ENCODE measurements around the gene CISD3.

CISD3 gene

GRCh38 chr17:38733282-38733981 is 3.3 kb downstream of the CISD3 start:
- TF ChIP-seq REST (IDR thresholded peaks at IDR 0.05; ENCODE audit: insufficient read depth in 1 of 2, low read depth in 2 of 2, low read length in 2 of 2) (no peak), POLR2AphosphoS5 (IDR thresholded peaks at IDR 0.05; ENCODE audit: low read depth, low read length) (no peak), SIN3A (IDR thresholded peaks at IDR 0.05; ENCODE audit: borderline replicate concordance, insufficient read depth, low read length) (peak; percentile 46; the same call in 1 of the 2 replicates)

- peak; percentile 50; the same call in 1 of the 2 replicates for TF ChIP-seq POLR2AphosphoS5 (IDR thresholded peaks at IDR 0.05; ENCODE audit: low read depth, low read length)
- TF ChIP-seq REST (IDR thresholded peaks at IDR 0.05; ENCODE audit: insufficient read depth in 1 of 2, low read depth in 2 of 2, low read length in 2 of 2) = no peak
Measured at GRCh38 chr17:38733982-38734973, 4.1 kb downstream of the CISD3 start.

DNA sequence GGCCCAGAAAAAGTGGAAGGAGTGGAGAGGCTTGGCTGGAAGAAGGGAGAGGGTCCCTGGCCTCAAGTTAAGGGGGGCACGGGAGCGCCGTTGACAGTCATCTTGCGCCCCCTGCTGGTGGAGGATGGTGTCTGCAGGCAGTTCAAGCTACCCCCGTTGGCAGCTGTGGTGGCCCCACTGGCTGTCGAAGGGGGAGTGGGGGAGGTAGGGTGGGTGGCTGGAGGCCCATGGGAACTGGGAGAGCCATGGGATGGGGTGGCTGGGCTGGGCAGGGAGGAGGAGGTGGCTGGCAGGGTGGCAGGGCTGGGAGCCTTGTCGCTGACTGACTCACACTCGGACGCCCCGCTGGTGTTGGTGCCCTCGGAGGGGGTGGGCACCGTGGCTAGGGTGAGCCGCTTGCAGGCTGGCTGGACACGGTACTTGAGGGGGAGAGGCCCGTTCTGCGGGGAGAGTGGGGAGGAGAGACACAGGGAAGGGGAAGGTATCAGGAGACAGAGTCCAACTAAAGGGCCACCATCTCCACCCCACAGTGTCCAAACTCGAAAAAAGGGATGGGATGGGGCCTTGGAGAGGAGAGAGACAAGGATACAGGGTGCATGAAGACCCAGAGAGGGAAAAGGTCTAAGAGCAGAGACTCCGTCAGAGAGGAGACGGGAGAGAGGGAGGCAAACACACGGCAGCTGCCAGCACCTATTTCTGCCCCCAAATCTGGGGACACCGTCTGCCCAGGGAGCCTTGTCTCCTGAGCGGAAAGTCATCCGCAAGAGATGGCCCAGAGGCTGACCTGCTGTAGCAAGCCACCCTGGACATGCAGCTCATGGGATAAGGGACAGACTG is 5.2 kb downstream of the CISD3 start:
- no peak for TF ChIP-seq POLR2AphosphoS5 (IDR thresholded peaks at IDR 0.05; ENCODE audit: low read depth, low read length)
- no peak for TF ChIP-seq SIN3A (IDR thresholded peaks at IDR 0.05; ENCODE audit: borderline replicate concordance, insufficient read depth, low read length)
- peak; percentile 12 for TF ChIP-seq FOXP2 (optimal IDR thresholded peaks at IDR 0.05; ENCODE audit: borderline replicate concordance, extremely low read depth, extremely low read length, insufficient read depth)
- TF ChIP-seq REST (IDR thresholded peaks at IDR 0.05; ENCODE audit: insufficient read depth in 1 of 2, low read depth in 2 of 2, low read length in 2 of 2) = no peak
- TF ChIP-seq TAF1 (IDR thresholded peaks at IDR 0.05; ENCODE audit: borderline replicate concordance, insufficient read depth, low read length) = no peak

DNA sequence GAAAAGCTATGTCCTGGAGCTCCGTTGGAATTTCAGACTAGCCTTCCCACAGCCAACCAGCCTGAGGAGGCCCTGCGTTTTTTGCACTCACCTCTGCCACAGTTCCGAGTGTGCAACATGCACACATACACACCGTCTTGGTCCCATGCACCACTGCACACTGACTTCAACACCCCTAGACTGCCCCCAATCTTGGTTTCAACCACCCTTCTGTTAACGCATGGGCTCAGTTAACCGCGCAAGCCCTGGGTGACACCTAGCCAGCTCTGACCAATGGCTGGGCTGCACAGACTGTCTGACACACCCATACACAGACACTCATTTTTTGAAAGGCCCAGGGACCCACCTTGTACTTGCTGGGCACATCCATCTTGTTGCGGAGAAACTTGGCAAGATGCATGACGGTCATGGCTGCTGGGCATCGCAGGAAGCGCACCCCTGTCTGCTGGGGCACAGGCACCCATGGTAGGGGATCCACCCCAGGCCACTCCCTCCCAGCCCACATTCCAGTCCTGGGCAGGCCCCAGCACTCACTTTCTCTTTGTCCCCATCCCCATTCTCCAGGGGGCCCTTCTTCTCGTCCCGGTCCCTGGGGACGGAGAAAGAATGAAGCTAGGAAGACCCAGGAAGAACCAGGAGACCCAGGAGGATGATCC is 8.0 kb downstream of the CISD3 start:
- TF ChIP-seq SIN3A (IDR thresholded peaks at IDR 0.05; ENCODE audit: borderline replicate concordance, insufficient read depth, low read length) (no peak), REST (IDR thresholded peaks at IDR 0.05; ENCODE audit: insufficient read depth in 1 of 2, low read depth in 2 of 2, low read length in 2 of 2) (no peak)
